K562 (cell line): ENCODE measurements around the gene GPR162. TPM values are rescaled to one million over a fixed set of nuclear protein-coding genes. Genes with fewer than 3 reads are reported as not detected.
A peak's percentile ranks its signal among the peaks of the same experiment; 100 is the strongest.

ENCODE experiments used
- ATAC-seq: fragments of 200-7000 bp; cut with Tn5 transposase; 3 replicates; pipeline ENCODE4 v1.9.1; 2020; ENCODE audit warnings: moderate library complexity
- BruUV-seq: library from RNA; stranded (reverse); fragments of 400-500 nt; replicated peaks from 2 replicates; lab custom pipeline; 2021; lab: Mats Ljungman, UMichigan
- CTCF ChIA-PET: fragments of 300-600 bp; formaldehyde crosslinking; extraction: SDS; loops from one replicate; lab custom pipeline; 2021; ENCODE audit warnings: low intra/inter-chr PET ratio; lab: Yijun Ruan, JAX
- POLR2A ChIA-PET: fragments of 300-600, 350-650 bp; sonication (Branson Sonifier 250); formaldehyde crosslinking; extraction: SDS; loops from one replicate; lab custom pipeline; 2021; ENCODE audit warnings: antibody characterized with exemption, inconsistent platforms; lab: Yijun Ruan, JAX
- DNase-seq, 4 experiments: peaks; one replicate each; pipeline versions ENCODE4 v3.0.0 to v3.0.0-alpha.2; 2011 to 2018; ENCODE audit warnings: low spot score in 3 of 4, mixed read lengths in 3 of 4; ENCODE audit errors: extremely low read depth in 1 of 4
- FAIRE-seq: peaks from 2 replicates; lab custom pipeline; 2011; peaks lifted over from hg19 to GRCh38; lab: Jason Lieb, UNC
- H2AFZ ChIP-seq: 2 replicates; pipeline ENCODE4 v1.6.0; 2011; ENCODE audit warnings: low read depth, low read length, control low read depth, inconsistent platforms
- H3K27ac ChIP-seq: fragments of 200-600 bp; 3 replicates; pipeline ENCODE4 v1.8.0; 2011; ENCODE audit warnings: low read depth, mild to moderate bottlenecking, control low read depth, inconsistent platforms, low read length, moderate library complexity, mixed read lengths; ENCODE audit errors: extremely low read depth
- H3K27me3 ChIP-seq, 2 experiments: fragments of 300-600 bp in 1 of 2; 2 replicates in 1 of 2; 3 replicates in 1 of 2; pipeline versions ENCODE4 v1.6.0 to v1.8.0; 2011; ENCODE audit warnings: inconsistent platforms in 2 of 2, low read length in 2 of 2, mild to moderate bottlenecking in 1 of 2, mixed read lengths in 1 of 2, moderate library complexity in 1 of 2; ENCODE audit not compliant: control insufficient read depth in 2 of 2, insufficient read depth in 2 of 2
- H3K36me3 ChIP-seq: fragments of 300-600 bp; 3 replicates; pipeline ENCODE4 v1.8.0; 2011; ENCODE audit warnings: mild to moderate bottlenecking, low read length, inconsistent platforms; ENCODE audit not compliant: control insufficient read depth, insufficient read depth
- H3K4me1 ChIP-seq, 2 experiments: fragments of 200-600 bp in 1 of 2; replicated peaks in 1 of 2; 2 replicates in 1 of 2; 3 replicates in 1 of 2; pipeline versions ENCODE4 v1.5.1 to v1.8.0; 2011; ENCODE audit warnings: inconsistent platforms in 2 of 2, low read length in 2 of 2, mild to moderate bottlenecking in 1 of 2, mixed read lengths in 1 of 2, moderate library complexity in 1 of 2; ENCODE audit not compliant: control insufficient read depth in 2 of 2, insufficient read depth in 2 of 2
- H3K4me2 ChIP-seq: 2 replicates; pipeline ENCODE4 v1.6.1; 2011; ENCODE audit warnings: low read length, control low read depth, inconsistent platforms, mixed read lengths; ENCODE audit not compliant: insufficient read depth
- H3K4me3 ChIP-seq: fragments of 200-600 bp; sonication (generic), shearing (Covaris generic); 2 replicates; pipeline ENCODE4 v1.5.1; 2016; ENCODE audit warnings: control low read depth, inconsistent platforms
- H3K79me2 ChIP-seq: fragments of 200-600 bp; 3 replicates; pipeline ENCODE4 v1.8.0; 2011; ENCODE audit warnings: low read length, inconsistent platforms; ENCODE audit not compliant: control insufficient read depth, insufficient read depth
- H3K9ac ChIP-seq, 2 experiments: 2 replicates each; pipeline versions ENCODE4 v1.6.0 to v1.6.1; 2011; ENCODE audit warnings: low read depth in 2 of 2, low read length in 2 of 2, control low read depth in 1 of 2, inconsistent platforms in 1 of 2, mild to moderate bottlenecking in 1 of 2, mixed read lengths in 1 of 2; ENCODE audit not compliant: insufficient read depth in 1 of 2
- H3K9me1 ChIP-seq: one replicate; pipeline ENCODE4 v1.6.0; 2011; ENCODE audit warnings: inconsistent platforms, mild to moderate bottlenecking, low read length, moderate library complexity; ENCODE audit not compliant: control insufficient read depth, insufficient read depth
- H3K9me3 ChIP-seq: replicated peaks from 2 replicates; pipeline ENCODE4 v1.5.1; 2011; ENCODE audit warnings: low read depth, low read length, inconsistent platforms; ENCODE audit not compliant: control insufficient read depth, insufficient read depth
- H4K20me1 ChIP-seq: replicated peaks from 2 replicates; pipeline ENCODE4 v1.6.1; 2011; ENCODE audit warnings: low read length, inconsistent platforms, mixed read lengths; ENCODE audit not compliant: control insufficient read depth, insufficient read depth
- FOXP1 ChIP-seq: sonication (generic); formaldehyde crosslinking; IDR thresholded peaks from 2 replicates; pipeline ENCODE4 v1.8.0; 2022; ENCODE audit warnings: mild to moderate bottlenecking, missing genetic modification reagents
- FUS ChIP-seq: fragments of 200-400 bp; formaldehyde crosslinking; optimal IDR thresholded peaks from 2 replicates; pipeline ENCODE3; 2017; ENCODE audit warnings: low read depth, low read length
- POU5F1 ChIP-seq: fragments of 150-350 bp; IDR thresholded peaks from 2 replicates; pipeline ENCODE4 v1.6.1; 2014; ENCODE audit warnings: borderline replicate concordance, low read length, low read depth, mild to moderate bottlenecking; ENCODE audit not compliant: partially characterized antibody
- ZNF24 ChIP-seq: fragments of 450-650 bp; IDR thresholded peaks from 2 replicates; pipeline ENCODE4 v1.6.1; 2016
- ZNF311 ChIP-seq: fragments of 250-450 bp; sonication (Bioruptor Pico); IDR thresholded peaks from 2 replicates; pipeline ENCODE4 v1.4.0; 2020; ENCODE audit warnings: mild to moderate bottlenecking, moderate library complexity
- ZNF324 ChIP-seq: fragments of 250-450 bp; sonication (Bioruptor Pico); IDR thresholded peaks from 2 replicates; pipeline ENCODE4 v1.4.0; 2020; ENCODE audit warnings: mild to moderate bottlenecking
- WGBS: fragments of 100-300 bp; shearing (Covaris generic); methylation state at CpG from one replicate; pipeline ENCODE4 v1.1.6; 2016; ENCODE audit warnings: low coverage, mixed read lengths; ENCODE audit not compliant: insufficient coverage; ENCODE audit errors: missing lambda C conversion rate; 5-methylcytosine and 5-hydroxymethylcytosine counted together
- in situ Hi-C: fragments of 300-500 bp; cut with MboI; formaldehyde crosslinking; loops from 4 replicates; pipeline ENCODE4 v1.15.0; 2018; ENCODE audit warnings: inconsistent platforms, mixed read lengths
- intact Hi-C: fragments of 100-400 bp; cut with micrococcal nuclease; formaldehyde crosslinking; loops from 2 replicates; pipeline ENCODE4 v1.14.2; 2022
- polyA plus RNA-seq, 8 experiments: library from polyadenylated mRNA; depleted of rRNA in 4 of 8; stranded (reverse) in 5 of 8; unstranded in 3 of 8; fragments of >200 nt; fragmentation: Nextera tagmentation in 2 of 8; fragmentation: Illumina TruSeq in 1 of 8; extraction: Ambion mirVana in 2 of 8; extraction: Trizol in 1 of 8; gene quantifications; 2 replicates each; pipeline versions ENCODE4 v1.2.1 to v1.2.3, GENCODE V29; 2011 to 2014; ENCODE audit warnings: inconsistent platforms in 1 of 8, missing spikeins in 1 of 8
- total RNA-seq, 7 experiments: library from RNA; depleted of rRNA in 6 of 7; stranded (reverse); fragments of >200 nt in 6 of 7; fragmentation: Illumina TruSeq in 2 of 7; extraction: Trizol in 2 of 7; gene quantifications; 2 replicates each; pipeline versions ENCODE4 v1.2.1 to v1.2.3, GENCODE V29; 2011 to 2021; ENCODE audit warnings: low replicate concordance in 1 of 7
- TF ChIP-seq, protein P1 (sequence below): IDR thresholded peaks from 2 replicates; pipeline ENCODE4 v1.6.1; 2011; ENCODE audit not compliant: insufficient read length; ENCODE audit errors: extremely low read depth
- TF ChIP-seq, protein P2 (sequence below), 3 experiments: fragments of 200-800 bp in 1 of 3; sonication (Bioruptor generic) in 1 of 3; sonication (generic) in 1 of 3; formaldehyde crosslinking in 1 of 3; IDR thresholded peaks; 2 replicates each; pipeline versions ENCODE4 v1.6.1 to v1.8.0; 2016 to 2022; ENCODE audit warnings: mild to moderate bottlenecking in 2 of 3, missing compliant biosample characterization in 2 of 3, missing genetic modification characterization in 2 of 3, missing genetic modification reagents in 1 of 3

GPR162 gene
- total and polyA plus RNA-seq, 9 of the 15 experiments (the other 6 are each of a cell fraction or from before 2014, with no cell fraction given): 0.65 to 1.8 (median 1.1) TPM; not detected in 2

DNA sequence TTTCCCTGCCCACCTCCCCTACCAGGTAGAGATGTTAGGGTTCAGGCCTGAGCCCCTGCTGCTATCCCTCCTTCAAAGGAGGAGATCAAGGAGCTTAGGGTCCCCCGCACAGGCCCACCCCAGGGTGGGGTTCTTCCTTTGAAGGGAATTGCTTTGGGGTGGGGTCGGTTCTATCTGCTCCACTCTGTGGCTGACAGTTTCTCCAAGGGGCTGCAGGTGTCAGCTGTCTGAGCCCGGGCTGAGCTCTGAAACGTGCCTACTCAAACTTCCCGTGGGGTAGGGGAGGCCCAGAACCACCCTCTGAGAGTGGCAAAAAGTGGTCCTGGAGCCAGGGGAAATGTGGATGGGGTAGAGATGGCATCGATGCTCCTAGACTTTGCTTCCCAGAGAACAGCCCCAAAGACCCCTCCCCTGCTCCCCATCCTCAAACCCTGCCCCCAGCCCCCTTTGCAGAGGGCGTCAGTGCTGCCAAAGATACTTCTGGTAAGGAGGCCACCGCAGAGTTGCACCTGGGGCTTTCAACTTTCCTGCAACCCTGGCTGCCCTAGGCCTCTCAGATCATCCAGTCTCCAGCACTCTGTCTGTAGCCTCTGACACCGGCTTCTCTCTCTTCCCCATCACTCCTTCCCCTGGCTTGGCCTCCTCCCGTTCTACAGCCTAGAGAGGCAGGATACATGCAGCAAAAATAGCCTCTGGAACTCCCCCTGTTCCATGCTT lies 38.6 kb upstream of the GPR162 start:
- DNase-seq (no peak), FAIRE-seq (no peak), ATAC-seq (no peak)
- peak overlapping the region; percentile 68 for H2AFZ ChIP-seq
- H3K4me1 ChIP-seq: peaks cover 9 to 13% of the 10 kb centered on the region in 2 experiments; a peak in 4 of 5 replicates
- peak overlapping the region in 1 of 2 experiments; percentile 33; a peak in 1 of 4 replicates for H3K9ac ChIP-seq
- no peaks in the 10 kb centered on the region for H3K79me2 ChIP-seq
- H3K4me2 ChIP-seq: no peak overlapping the region
- 59% methylated on average over 5 of the region's 10 CpGs for WGBS
- no peaks in the 10 kb centered on the region for H3K36me3 ChIP-seq
- H4K20me1 ChIP-seq: no peaks in the 10 kb centered on the region
- POLR2A ChIA-PET: interaction anchor here (1.7 kb wide), 1 partner anchor 19 kb away, joined by 4 read pairs; no protein-coding TSS in a partner anchor
- no peak for TF ChIP-seq FUS
- no peaks in the 10 kb centered on the region for H3K9me1 ChIP-seq
- H3K4me3 ChIP-seq: no peak overlapping the region
- H3K27ac ChIP-seq: no peak overlapping the region
- no TSS peak for BruUV-seq
- no peaks in the 10 kb centered on the region for H3K27me3 ChIP-seq
- in situ Hi-C loops (no loop called here), intact Hi-C loops (no loop called here)
- CTCF ChIA-PET: no interaction called here
- H3K9me3 ChIP-seq: no peaks in the 10 kb centered on the region

DNA sequence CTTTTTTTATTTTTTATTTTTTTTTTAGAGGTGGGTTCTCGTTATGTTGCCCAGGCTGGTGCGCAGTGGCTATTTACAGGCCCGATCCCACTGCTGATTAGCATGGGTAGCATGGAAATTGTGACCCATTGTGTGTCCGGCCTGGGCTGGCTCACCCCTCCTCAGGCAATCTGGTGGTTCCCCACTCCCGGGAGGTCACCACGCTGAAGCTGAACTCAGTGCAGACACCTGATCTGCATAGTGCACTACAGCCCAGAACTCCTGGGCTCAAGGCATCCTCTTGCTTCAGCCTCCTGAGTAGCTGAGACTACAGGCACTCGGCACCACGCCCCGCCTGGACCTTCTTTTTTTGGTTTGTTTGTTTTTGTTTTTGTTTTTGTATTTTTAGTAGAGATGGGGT lies 37.8 kb upstream of the GPR162 start:
- H3K4me3 ChIP-seq: no peak overlapping the region
- CTCF ChIA-PET: no interaction called here
- TF ChIP-seq FOXP1 (CRISPR knock-in tag): no peak
- TF ChIP-seq ZNF24: no peak
- TF ChIP-seq POU5F1: no peak
- TF ChIP-seq, protein P1, sequence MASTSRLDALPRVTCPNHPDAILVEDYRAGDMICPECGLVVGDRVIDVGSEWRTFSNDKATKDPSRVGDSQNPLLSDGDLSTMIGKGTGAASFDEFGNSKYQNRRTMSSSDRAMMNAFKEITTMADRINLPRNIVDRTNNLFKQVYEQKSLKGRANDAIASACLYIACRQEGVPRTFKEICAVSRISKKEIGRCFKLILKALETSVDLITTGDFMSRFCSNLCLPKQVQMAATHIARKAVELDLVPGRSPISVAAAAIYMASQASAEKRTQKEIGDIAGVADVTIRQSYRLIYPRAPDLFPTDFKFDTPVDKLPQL: no peak
- TF ChIP-seq, protein P2, sequence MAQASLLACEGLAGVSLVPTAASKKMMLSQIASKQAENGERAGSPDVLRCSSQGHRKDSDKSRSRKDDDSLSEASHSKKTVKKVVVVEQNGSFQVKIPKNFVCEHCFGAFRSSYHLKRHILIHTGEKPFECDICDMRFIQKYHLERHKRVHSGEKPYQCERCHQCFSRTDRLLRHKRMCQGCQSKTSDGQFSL (CRISPR knock-in tag; IDR thresholded peaks at IDR 0.05): no peak
- TF ChIP-seq, protein P2 (tag; IDR thresholded peaks at IDR 0.05): no peak
- no peak for TF ChIP-seq ZNF324 (CRISPR knock-in tag)
- TF ChIP-seq ZNF311: no peak
- TF ChIP-seq, all 486 proteins: peak for 0
- H3K4me2 ChIP-seq: no peak overlapping the region
- H3K27me3 ChIP-seq: no peaks in the 10 kb centered on the region
- in situ Hi-C loops: no loop called here
- WGBS: 56% methylated on average over 7 of the region's 9 CpGs
- DNase-seq (no peak), FAIRE-seq (no peak), ATAC-seq (no peak)
- H3K27ac ChIP-seq: no peak overlapping the region
- no TSS peak for BruUV-seq
- intact Hi-C loops: no loop called here
- H3K9me3 ChIP-seq: no peaks in the 10 kb centered on the region
- POLR2A ChIA-PET: interaction anchor here (0.6 to 1.7 kb wide), 2 partner anchors 20 to 189 kb away, joined by 3 to 4 read pairs; no protein-coding TSS in a partner anchor
- H3K9ac ChIP-seq: no peak overlapping the region; a peak in 1 of 4 replicates
- no peaks in the 10 kb centered on the region for H3K79me2 ChIP-seq
- peaks cover 4 to 5% of the 10 kb centered on the region in 2 experiments; a peak in 4 of 5 replicates for H3K4me1 ChIP-seq
- no peaks in the 10 kb centered on the region for H3K36me3 ChIP-seq
- no peaks in the 10 kb centered on the region for H3K9me1 ChIP-seq
- no peaks in the 10 kb centered on the region for H4K20me1 ChIP-seq
- H2AFZ ChIP-seq: no peak overlapping the region
